Activated naive CD4-positive, alpha-beta T cell (primary cell): Measurements from ENCODE around the gene DMRT1.

ENCODE experiments used
- DNase-seq, 4 experiments: peaks; one replicate each; lab custom pipeline; 2025; lab: John Stamatoyannopoulos, UW

DMRT1 gene

DNA sequence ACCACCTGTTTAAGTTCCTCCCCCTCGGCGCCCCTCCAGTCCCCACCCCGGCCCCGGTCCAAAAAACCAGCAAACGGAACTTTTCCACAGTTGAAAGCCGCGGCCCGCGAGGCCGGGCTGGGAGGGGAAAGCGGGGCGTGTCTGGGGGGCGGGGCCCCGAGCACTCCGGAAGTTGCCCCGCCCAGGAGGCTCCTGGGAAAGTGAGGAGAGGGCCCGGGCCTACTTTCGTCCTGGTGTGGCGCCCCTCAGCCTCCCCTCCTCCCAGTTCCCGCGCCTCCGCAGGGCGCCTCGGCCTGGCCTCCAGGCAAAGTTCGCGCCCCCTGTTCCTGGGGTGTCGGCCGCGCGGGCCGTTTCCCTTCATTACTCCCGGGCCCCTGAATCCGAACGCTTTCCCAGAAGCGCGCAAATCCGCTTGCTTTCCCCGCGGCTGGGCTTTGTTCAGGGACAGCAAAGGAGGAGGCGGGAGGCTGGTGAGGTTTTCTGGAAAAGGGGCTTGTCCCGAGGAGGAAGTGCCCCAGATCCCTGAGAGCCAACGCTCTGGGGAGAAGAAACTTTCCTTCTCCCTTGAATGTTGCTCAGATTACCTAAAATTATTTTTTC lies 130.5 kb downstream of the DMRT1 start:
- no peak for DNase-seq

DNA sequence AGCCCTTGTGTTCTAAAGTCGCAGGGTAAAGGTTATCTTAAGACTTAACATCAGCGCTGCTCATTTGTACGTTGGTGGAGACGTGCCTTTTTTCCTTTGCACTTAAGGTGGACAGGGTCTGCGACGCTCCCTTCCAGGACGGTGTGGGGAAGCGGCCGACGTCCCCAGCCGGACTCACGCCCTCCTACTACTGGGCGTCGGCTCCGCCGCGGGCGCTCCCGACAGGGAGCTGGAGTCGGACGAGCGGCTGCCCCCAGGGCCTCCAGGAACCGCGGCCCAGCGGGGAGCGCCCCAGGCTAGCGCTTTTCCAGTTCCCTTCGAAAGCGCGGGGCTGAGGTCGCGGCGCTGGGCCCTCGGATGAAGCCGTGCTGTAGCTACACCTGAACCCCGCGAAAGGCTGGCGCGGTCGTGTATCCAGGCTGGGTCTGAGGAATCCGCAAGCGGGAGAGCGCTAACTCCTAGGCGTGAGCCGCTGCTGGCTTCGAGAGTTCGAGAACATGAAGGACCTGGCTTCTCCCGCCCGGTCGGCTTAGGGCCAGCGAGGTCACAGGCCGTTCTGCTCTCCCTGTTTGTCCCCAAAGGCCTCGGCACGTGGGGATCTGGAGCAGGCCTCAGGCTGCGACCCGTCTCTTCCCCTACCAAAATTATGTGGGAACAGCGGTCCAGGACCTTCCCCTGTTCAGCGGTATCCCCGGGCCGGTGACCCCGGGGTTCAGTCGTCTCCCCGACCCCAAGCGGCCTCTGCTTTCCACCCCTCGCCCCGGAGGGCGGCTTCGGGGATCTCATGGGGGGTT lies 131.2 kb downstream of the DMRT1 start:
- no peak for DNase-seq

DNA sequence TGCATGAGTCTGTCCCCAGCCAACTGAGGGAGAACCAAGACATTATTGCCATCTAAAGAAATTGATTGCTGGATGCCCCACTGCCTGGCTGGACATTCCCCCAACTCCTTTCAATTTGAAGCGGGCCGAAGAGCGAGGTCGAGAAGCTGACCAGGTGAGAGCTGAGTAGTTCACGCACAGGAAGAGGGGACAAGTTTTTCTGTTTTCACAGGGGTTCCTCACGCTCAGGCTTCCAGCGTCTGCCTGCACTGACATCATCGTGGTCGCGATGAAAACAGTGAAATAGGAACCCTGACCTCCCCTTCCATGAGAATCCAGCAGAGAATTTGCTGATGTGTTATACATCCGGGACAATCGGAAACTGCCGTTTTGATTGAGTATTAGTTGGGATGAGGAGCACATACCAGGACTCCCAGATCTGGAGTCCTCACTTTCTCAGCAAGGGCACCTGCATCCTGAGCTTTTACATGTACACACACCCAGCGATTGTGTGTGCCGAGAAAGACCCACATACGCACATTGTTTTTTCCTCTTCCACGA lies 131.9 kb downstream of the DMRT1 start:
- DNase-seq: no peak

DNA sequence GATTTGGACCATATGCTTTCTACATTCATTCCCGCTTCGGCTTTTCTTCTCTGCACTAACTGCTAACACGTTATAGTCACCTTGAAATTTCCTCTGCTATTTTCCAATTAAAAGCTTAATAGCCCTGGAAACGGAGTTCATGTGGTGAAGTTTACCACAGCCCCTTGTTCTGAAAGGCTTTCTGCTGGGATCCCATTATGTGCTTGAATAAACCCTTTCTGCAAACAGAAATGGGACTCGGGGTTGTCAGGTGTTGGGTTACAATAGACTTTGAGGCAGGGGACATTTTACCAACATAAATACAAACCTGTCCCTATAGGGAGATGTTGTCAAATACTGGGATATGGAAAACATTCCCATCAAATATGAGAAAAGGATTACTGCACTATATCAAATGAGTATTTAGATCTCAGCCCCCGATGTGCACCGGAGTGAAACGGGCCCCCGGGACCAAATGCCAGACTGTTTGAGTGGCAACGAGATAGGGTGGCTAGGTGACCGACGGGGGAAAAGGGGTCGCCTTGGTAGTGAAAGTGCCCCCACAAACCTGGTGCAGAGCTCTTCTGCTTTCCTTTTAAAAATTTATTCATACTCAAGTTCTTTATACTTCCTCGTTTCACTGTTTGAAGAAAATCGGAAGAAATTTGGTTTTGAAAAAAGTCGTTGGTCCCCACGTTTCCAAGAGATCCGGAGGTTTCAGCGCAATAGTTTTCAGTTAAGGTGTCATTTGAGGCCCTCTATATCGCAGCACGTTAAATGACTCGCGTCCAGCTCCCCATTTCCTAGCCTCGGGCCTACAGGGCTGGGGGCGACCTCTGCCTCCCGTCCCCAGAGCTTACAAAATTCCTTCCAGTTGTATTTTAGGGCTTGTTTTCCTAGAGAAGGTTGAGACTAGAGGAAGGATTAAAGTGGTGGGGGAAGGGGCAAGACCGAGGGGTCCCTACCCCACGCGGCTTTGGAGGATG lies 132.8 kb downstream of the DMRT1 start:
- DNase-seq: no peak

- no peak for DNase-seq
Measured at GRCh38 chr9:974996-975739, 133.7 kb downstream of the DMRT1 start.

- no peak for DNase-seq
Measured at GRCh38 chr9:975740-976257, 134.3 kb downstream of the DMRT1 start.

DNA sequence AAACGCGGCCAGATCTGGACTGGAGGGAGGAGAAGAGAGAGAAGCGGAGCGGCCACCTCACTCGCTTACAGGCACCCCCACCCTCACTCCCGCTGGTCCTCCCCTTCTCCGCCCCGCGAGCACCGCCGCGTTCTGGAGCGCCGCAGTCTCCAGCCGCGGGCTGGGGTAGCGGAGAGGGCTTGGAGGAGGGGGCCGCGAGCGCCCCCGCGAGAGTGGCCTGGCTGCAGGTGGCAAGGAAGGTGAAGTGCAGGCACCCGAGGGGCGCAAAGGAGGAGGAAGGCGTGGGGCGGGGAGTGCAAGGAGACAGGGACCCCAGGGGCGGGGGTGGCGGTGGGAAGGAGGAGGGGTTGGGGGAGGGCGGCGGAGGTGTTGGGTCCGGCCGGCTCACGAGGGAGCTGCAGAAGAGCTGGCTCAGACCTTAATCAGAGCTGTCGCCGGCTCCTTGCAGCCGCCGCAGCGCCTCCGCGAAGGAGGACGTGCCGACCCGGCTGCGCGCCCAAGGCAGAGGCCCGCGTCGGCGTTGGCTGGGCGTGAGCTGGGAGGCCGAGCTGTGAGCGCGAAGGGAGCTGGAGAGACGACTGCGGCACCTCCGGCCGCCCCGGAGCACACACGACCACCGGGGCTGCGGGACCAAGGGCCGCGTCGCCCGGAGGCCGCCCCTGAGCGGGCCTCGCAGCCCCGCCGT lies 134.9 kb downstream of the DMRT1 start, which contains the start of gene DMRT3:
DMRT3 (plus strand) TSS at position 398 of the 685 bp plus-strand sequence. CDS start 347 bp downstream, outside the sequence.
- DNase-seq: no peak

DNA sequence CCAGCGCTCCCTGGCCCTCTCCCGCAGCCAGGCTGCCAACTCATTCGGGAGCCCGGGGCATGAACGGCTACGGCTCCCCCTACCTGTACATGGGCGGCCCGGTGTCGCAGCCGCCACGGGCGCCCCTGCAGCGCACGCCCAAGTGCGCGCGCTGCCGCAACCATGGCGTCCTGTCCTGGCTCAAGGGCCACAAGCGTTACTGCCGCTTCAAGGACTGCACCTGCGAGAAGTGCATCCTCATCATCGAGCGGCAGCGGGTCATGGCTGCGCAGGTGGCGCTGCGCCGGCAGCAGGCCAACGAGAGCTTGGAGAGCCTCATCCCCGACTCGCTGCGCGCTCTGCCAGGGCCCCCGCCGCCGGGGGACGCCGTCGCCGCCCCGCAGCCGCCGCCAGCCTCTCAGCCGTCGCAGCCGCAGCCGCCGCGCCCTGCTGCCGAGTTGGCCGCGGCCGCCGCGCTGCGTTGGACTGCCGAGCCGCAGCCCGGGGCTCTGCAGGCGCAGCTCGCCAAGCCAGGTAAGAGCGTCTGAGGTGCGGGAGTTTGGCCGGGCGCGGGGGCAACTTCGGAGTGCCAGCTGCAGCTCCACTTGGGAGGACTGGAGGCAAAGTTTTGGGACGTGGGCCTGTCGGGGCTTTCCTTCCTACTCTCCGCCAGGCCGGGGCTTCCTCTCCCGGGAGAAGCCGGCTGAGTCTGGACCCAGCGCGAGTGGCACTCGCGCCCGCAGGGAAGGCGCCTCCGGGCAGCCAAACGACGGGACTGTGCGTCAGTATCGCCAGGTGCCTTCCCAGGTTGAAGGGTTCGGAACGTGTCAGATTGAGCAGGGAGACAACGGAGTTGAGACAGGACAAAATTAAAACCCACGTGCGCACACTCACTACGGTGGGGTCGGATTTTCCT lies 135.7 kb downstream of the DMRT1 start:
- DNase-seq: no peak

DNA sequence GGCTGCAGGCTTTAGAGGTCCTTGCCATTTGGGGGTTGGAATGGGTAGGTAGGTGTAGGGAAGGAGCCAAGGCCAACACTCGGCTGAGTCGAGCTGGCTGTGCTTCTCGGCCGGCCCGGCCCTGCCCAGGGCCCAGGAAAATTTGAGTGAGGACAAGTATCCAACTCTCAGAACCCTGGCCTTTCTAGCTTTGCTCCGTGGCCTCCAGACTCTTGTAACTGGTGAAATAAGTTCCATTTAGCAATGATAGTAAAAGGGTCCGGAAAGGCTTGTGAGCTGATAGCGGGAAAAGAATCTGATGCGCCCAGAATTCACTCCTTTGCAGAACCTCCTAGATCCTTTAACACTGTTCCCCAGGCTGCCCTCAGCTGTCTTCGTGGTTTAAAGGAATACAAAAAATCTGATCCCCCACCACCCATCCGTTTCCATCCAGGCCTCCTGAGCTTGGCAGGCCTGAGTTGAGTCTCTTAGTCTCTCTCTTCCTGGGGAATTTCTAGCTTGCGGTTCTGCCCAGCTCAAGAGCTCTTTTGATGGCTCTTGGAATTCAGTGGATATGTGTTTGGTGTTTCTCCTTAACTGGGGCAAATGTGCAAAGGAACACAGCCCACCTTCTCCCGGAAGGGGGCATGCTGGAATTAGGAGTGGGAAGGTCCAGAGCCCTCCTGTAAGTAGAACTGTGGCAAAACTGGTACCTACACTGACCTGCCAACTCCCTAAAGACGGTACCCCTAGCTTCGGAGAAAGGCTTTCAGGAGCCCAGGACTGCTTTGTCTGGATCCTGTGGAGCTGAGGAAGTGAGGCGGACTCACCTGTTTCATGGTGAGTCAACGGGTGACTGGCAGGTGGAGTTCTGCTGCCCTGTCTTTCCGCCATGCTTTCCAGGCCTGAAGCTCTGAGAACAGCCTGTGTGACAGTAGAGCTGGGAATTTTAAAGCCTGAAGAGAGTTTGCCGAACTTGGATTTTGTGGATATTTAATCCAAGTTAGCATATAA lies 136.6 kb downstream of the DMRT1 start:
- no peak for DNase-seq

GRCh38 chr9:979983-980382 lies 138.5 kb downstream of the DMRT1 start:
- no peak for DNase-seq

DNA sequence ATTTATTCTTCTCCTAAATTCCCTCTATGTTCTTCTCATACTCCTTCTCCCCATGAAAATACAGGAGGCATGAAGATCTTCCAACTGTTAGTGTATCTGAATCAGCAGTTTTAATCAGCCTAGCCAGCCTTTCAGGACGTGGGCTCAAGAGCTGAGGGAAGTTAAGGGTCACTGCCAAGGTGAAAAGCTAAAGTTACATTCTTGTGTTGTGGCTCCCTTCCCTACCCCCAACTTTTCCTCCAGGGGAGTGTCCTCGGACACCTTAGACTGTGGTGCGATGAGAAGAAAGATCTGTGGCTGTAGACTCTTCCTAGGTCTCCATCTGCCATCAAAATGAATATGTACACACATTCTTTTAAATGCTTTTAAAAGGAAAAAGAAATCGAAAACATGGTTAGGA lies 139.1 kb downstream of the DMRT1 start:
- DNase-seq: no peak

- no peak for DNase-seq
Measured at GRCh38 chr9:981491-981898, 140.0 kb downstream of the DMRT1 start.

- DNase-seq: no peak
Measured at GRCh38 chr9:982394-983230, 141.1 kb downstream of the DMRT1 start.

- DNase-seq: no peak
Measured at GRCh38 chr9:994005-994404, 152.5 kb downstream of the DMRT1 start.

GRCh38 chr9:995192-995591 lies 153.7 kb downstream of the DMRT1 start:
- no peak for DNase-seq

- DNase-seq: no peak
Measured at GRCh38 chr9:995781-996180, 154.3 kb downstream of the DMRT1 start.
